Ascending aorta (tissue), 2 donors: ENCODE results near the gene P4HB. TPM values are rescaled to one million over a fixed set of nuclear protein-coding genes. Genes with fewer than 3 reads are reported as not detected.

Experiments used
- DNase-seq, 2 donors: peaks; one replicate each; pipeline ENCODE4 v3.0.0-alpha.2; 2019; ENCODE audit warnings: low spot score in 2 of 2
- H3K27ac ChIP-seq, 2 donors: fragments of 200-600 bp; sonication (generic); one replicate each; pipeline ENCODE4 v1.5.1; 2016 to 2017; ENCODE audit warnings: mild to moderate bottlenecking in 1 of 2
- H3K27me3 ChIP-seq: fragments of 200-600 bp; sonication (generic); one replicate; pipeline ENCODE4 v1.5.1; 2017
- H3K36me3 ChIP-seq, 2 donors: fragments of 200-600 bp; sonication (generic); one replicate each; pipeline ENCODE4 v1.5.1; 2016
- H3K4me1 ChIP-seq, 2 donors: fragments of 200-600 bp; sonication (generic); one replicate each; pipeline ENCODE4 v1.5.1; 2016 to 2017; ENCODE audit warnings: mild to moderate bottlenecking in 1 of 2
- H3K4me3 ChIP-seq, 2 donors: fragments of 200-600 bp; sonication (generic); one replicate each; pipeline ENCODE4 v1.5.1; 2016 to 2017; ENCODE audit warnings: mild to moderate bottlenecking in 1 of 2
- H3K9me3 ChIP-seq, 2 donors: fragments of 200-600 bp; sonication (generic); one replicate each; pipeline ENCODE4 v1.5.1; 2016
- CTCF ChIP-seq, 3 experiments: fragments of 200-600 bp in 2 of 3; fragments of 450-650 bp in 1 of 3; sonication (generic) in 2 of 3; IDR thresholded peaks; one replicate each; pipeline ENCODE4 v1.5.1; 2016 to 2019; ENCODE audit warnings: antibody characterized with exemption in 3 of 3, mild to moderate bottlenecking in 1 of 3, moderate library complexity in 1 of 3
- intact Hi-C: fragments of 100-400 bp; cut with DNase I; formaldehyde crosslinking; loops from one replicate; pipeline ENCODE4 v1.15.1; 2023
- total RNA-seq: library from RNA; depleted of rRNA; stranded (reverse); fragments of >200 nt; gene quantifications from one replicate; pipeline ENCODE4 v1.1.0, GENCODE V29; 2016

P4HB gene
- total RNA-seq, 1 donor from 2014 or later: 670 TPM

DNA sequence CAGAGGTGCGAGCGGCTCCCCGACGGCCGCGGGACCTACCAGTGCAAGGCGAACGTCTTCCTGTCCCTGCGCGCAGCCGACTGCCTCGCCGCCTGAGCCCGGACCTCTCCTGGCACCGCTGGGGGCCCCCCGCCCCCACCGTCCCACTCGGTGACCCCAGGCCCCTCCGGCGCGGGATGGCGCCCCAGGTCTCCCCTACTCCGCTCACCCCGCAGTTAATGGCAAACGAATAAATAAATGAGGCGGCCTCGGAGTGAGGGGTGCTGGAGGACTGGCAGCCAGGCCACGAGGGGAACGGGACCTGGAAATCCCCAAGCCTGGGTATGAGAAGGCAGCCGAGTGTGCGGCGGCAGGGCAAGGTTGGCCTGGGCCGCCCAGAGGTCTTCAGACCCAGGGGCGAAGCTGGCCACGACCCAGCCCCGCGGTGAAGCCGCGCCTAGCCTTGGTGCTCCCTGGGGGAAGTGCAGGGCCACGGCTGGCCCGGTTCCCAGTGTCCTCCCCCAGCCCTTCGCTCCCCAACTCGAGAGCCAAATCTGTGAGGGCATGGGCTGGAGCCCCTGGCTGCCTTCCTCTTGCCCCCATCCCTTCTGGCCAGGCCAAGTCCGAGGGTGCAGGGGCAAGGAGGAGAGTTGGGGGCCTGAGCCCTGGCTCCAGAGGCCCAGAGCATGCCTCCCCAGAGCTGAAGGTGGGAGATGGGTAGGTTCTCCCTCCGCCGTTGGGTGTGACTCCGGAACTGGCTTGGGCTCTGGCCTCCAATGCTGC lies 42.5 kb upstream of the P4HB start:
- Histone ChIP-seq H3K4me1 (peaks cover 5 to 10% of the 10 kb centered on the region in 2 donors), H3K4me3 (peak overlapping the region in 1 of 2 donors; percentile 65), H3K36me3 (peaks cover 18 to 46% of the 10 kb centered on the region in 2 donors), H3K27ac (peak overlapping the region in 1 of 2 donors; percentile 14), H3K27me3 (no peaks in the 10 kb centered on the region), H3K9me3 (no peaks in the 10 kb centered on the region)
- intact Hi-C loops: no loop called here
- DNase-seq: no peak
- no peak for TF ChIP-seq CTCF (IDR thresholded peaks at IDR 0.05)

- Histone ChIP-seq H3K36me3 (peaks cover 18 to 53% of the 10 kb centered on the region in 2 donors), H3K27me3 (no peaks in the 10 kb centered on the region), H3K9me3 (no peaks in the 10 kb centered on the region), H3K4me1 (peaks cover 5 to 10% of the 10 kb centered on the region in 2 donors), H3K4me3 (peak within 1 kb of the TSS; percentile 44 to 65), H3K27ac (peak within 1 kb of the TSS in 1 of 2 donors; percentile 14)
- intact Hi-C loops: no loop called here
- no peak for TF ChIP-seq CTCF (IDR thresholded peaks at IDR 0.05)
- DNase-seq: no peak
These were observed 41.8 kb upstream of the P4HB start, which contains the start of gene NPB for GRCh38 chr17:81902023-81902652. NPB (plus strand) TSS chr17:81902238; CDS start chr17:81902278, 40 bp downstream.

DNA sequence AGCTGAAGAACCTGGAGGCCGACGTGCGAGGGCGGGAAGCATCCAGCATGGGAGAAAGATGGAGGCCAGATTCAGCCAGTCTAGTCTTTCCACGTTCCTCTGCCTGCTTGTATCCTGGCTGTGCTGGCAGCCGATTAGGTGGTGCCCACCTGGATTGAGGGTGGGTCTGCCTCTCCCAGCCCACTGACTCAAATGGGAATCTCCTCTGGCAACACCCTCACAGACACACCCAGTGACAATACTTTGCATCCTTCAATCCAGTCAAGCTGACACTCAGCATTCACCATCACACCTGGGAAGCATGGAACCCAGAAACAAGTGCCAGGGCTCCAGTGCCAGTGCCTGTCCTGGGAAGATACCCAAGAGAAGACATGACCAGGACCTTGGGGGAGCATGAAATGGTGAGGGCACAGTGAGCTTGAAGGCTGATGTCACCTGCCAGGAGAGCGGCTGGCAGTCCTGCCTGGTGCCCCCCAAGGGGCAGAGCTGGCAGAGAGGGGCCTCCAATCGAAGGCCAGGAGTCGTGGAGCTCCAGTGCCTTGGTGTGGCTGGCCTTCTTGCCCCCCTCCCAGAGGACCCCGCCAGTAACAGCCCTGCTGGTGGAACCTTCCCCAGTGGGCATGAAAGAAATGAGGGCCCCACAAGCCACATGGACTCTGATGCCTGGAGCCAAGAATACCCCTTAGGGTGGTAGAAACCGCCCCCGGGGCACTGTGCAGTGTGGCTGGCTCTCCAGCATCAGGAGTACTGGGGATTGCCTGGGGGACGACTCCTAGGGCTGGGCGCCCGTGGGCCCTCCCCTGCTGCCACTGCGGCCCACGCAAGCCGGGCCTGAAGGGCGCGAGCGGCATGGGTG lies 41.1 kb upstream of the P4HB start:
- Histone ChIP-seq H3K4me1 (peaks cover 5 to 10% of the 10 kb centered on the region in 2 donors), H3K36me3 (peaks cover 19 to 56% of the 10 kb centered on the region in 2 donors), H3K4me3 (peak overlapping the region; percentile 44 to 65), H3K9me3 (no peaks in the 10 kb centered on the region), H3K27ac (no peak overlapping the region), H3K27me3 (no peaks in the 10 kb centered on the region)
- no peak for TF ChIP-seq CTCF (IDR thresholded peaks at IDR 0.05)
- intact Hi-C loops: no loop called here
- DNase-seq: no peak

DNA sequence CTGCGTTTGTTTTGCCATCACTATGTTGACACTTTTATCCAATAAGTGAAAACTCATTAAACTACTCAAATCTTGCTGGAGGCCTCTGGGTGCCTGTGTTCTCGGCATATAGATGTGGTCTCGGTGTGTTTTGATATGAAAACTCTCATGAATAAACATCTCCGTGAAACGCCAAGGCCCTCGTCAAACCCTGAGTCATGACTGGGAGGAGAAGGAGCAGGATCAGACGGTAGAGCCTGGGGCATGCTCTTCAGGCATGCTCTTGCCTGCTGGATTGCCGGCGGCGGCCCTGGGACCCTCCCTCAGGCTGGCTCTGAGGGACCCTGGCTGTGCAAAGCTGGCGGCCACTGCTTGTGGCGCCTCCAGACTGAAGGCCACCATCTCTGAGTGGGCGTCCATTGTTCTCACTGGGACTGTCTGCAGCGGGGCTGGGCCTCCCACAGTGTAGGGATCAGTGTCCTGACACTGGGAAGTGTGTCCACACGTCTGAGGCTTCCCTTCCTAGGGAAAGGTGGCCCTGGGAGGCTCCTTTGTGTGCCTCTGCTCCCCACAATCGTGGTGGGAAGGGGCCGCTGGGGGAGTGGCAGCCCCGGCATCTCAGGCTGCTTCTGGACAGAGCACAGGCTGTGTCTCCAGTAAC lies 40.0 kb upstream of the P4HB start:
- Histone ChIP-seq H3K4me3 (no peak overlapping the region), H3K36me3 (peaks cover 24 to 60% of the 10 kb centered on the region in 2 donors)

More for the DNA sequence above, 40.0 kb upstream of the P4HB start:
- Histone ChIP-seq H3K27ac (no peak overlapping the region), H3K27me3 (no peaks in the 10 kb centered on the region), H3K4me1 (peaks cover 5 to 10% of the 10 kb centered on the region in 2 donors), H3K9me3 (no peaks in the 10 kb centered on the region)
- intact Hi-C loops: no loop called here
- TF ChIP-seq CTCF (IDR thresholded peaks at IDR 0.05): no peak
- DNase-seq: no peak
